Measurements from ENCODE around the gene FAM120A. TPM values are rescaled to one million over a fixed set of nuclear protein-coding genes. Genes with fewer than 3 reads are reported as not detected.
"Not testable (repeated sequence)": the region's sequence is repeated elsewhere in the genome, so short reads cannot be mapped to it uniquely, and the experiment has no call there.

The FAM120A gene
- total and polyA plus RNA-seq, 9 of the 15 experiments (the other 6 are each of a cell fraction or from before 2014, with no cell fraction given) = 8.7 to 71.0 (median 42.2) TPM

GRCh38 chr9:93510041-93510440 is 58.6 kb downstream of the FAM120A start:
- H3K4me2 ChIP-seq (ENCODE audit: insufficient read depth, low read length) = no peak overlapping the region
- DNase-seq (ENCODE audit: extremely low read depth in 1 of 4, low spot score in 3 of 4) = no peak
- ChIA-PET CTCF (ENCODE audit: low intra/inter-chr PET ratio) (no interaction called here), POLR2A (interaction anchor here (1.6 kb wide), 1 partner anchor 12 kb away, joined by 3 read pairs; no protein-coding TSS in a partner anchor)
- H3K36me3 ChIP-seq (ENCODE audit: control insufficient read depth, insufficient read depth, low read length) = peaks cover 54% of the 10 kb centered on the region; the same call in 2 of the 3 replicates
- H3K4me1 ChIP-seq (replicated peaks in 1 of 2; ENCODE audit: control insufficient read depth in 2 of 2, insufficient read depth in 2 of 2, low read length in 2 of 2) = peaks cover 0 to 9% of the 10 kb centered on the region in 2 experiments; a peak in 1 of 5 replicates
- no TSS peak for BruUV-seq (replicated peaks)
- ATAC-seq = no peak
- no peak overlapping the region for H3K4me3 ChIP-seq
- no peaks in the 10 kb centered on the region for H3K9me3 ChIP-seq (replicated peaks; ENCODE audit: control insufficient read depth, insufficient read depth, low read depth, low read length)
- no peak overlapping the region for H2AFZ ChIP-seq (ENCODE audit: low read depth, low read length)
- H3K79me2 ChIP-seq (ENCODE audit: control insufficient read depth, insufficient read depth, low read length) = peaks cover 89% of the 10 kb centered on the region
- H3K27ac ChIP-seq (ENCODE audit: extremely low read depth, low read depth, low read length) = no peak overlapping the region
- no peaks in the 10 kb centered on the region for H3K27me3 ChIP-seq (ENCODE audit: control insufficient read depth in 2 of 2, insufficient read depth in 2 of 2, low read length in 2 of 2)
- intact Hi-C loops (cut with micrococcal nuclease) = no loop called here
- in situ Hi-C loops (cut with MboI) = no loop called here
- H3K9ac ChIP-seq (ENCODE audit: insufficient read depth in 1 of 2, low read depth in 2 of 2, low read length in 2 of 2) = no peak overlapping the region
- no peaks in the 10 kb centered on the region for H3K9me1 ChIP-seq (ENCODE audit: control insufficient read depth, insufficient read depth, low read length)
- peaks cover 22% of the 10 kb centered on the region for H4K20me1 ChIP-seq (replicated peaks; ENCODE audit: control insufficient read depth, insufficient read depth, low read length)
- FAIRE-seq = no peak
- TF ChIP-seq EHMT2 (IDR thresholded peaks at IDR 0.05) = no peak
- TF ChIP-seq ZNF668 (CRISPR knock-in tag; IDR thresholded peaks at IDR 0.05) = no peak
- no peak for TF ChIP-seq NFYB (IDR thresholded peaks at IDR 0.05; ENCODE audit: extremely low read depth, insufficient read length)
- no peak for TF ChIP-seq NR2C1 (IDR thresholded peaks at IDR 0.05)
- no peak for TF ChIP-seq NR2C1 (tag; IDR thresholded peaks at IDR 0.05)
- no peak for TF ChIP-seq ZNF3 (CRISPR knock-in tag; IDR thresholded peaks at IDR 0.05)
- 91% methylated on average over 6 of the region's 7 CpGs for WGBS (ENCODE audit: insufficient coverage, low coverage, missing lambda C conversion rate)

GRCh38 chr9:93511228-93511627 is 59.7 kb downstream of the FAM120A start:
- H3K4me3 ChIP-seq; H3K9me3 ChIP-seq (replicated peaks; ENCODE audit: control insufficient read depth, insufficient read depth, low read depth, low read length); POLR2A ChIA-PET; DNase-seq (ENCODE audit: extremely low read depth in 1 of 4, low spot score in 3 of 4); BruUV-seq (replicated peaks); H2AFZ ChIP-seq (ENCODE audit: low read depth, low read length); H3K27ac ChIP-seq (ENCODE audit: extremely low read depth, low read depth, low read length); H3K9ac ChIP-seq (ENCODE audit: insufficient read depth in 1 of 2, low read depth in 2 of 2, low read length in 2 of 2); CTCF ChIA-PET (ENCODE audit: low intra/inter-chr PET ratio); FAIRE-seq; H3K4me2 ChIP-seq (ENCODE audit: insufficient read depth, low read length); H3K9me1 ChIP-seq (ENCODE audit: control insufficient read depth, insufficient read depth, low read length); intact Hi-C loops (cut with micrococcal nuclease); H3K4me1 ChIP-seq (replicated peaks in 1 of 2; ENCODE audit: control insufficient read depth in 2 of 2, insufficient read depth in 2 of 2, low read length in 2 of 2); in situ Hi-C loops (cut with MboI); H3K27me3 ChIP-seq (ENCODE audit: control insufficient read depth in 2 of 2, insufficient read depth in 2 of 2, low read length in 2 of 2): not testable (repeated sequence)
- H3K36me3 ChIP-seq (ENCODE audit: control insufficient read depth, insufficient read depth, low read length) = peaks cover 46% of the 10 kb centered on the region; the same call in 2 of the 3 replicates
- peaks cover 22% of the 10 kb centered on the region for H4K20me1 ChIP-seq (replicated peaks; ENCODE audit: control insufficient read depth, insufficient read depth, low read length)
- peak; percentile 27; the same call in 1 of the 2 replicates for TF ChIP-seq RAD51 (IDR thresholded peaks at IDR 0.05; ENCODE audit: borderline replicate concordance, low read depth)
- peak; percentile 70 for TF ChIP-seq TFE3 (CRISPR knock-in tag; IDR thresholded peaks at IDR 0.05)
- H3K79me2 ChIP-seq (ENCODE audit: control insufficient read depth, insufficient read depth, low read length) = peaks cover 78% of the 10 kb centered on the region
- peak; percentile 77 for ATAC-seq
- WGBS (ENCODE audit: insufficient coverage, low coverage, missing lambda C conversion rate) = 76% methylated on average over 4 of the region's 8 CpGs
